Suprapubic skin (tissue), 4 donors: Measurements from ENCODE around the gene NEURL3. TPM values are rescaled to one million over a fixed set of nuclear protein-coding genes. Genes with fewer than 3 reads are reported as not detected.
"Not testable (repeated sequence)": the region's sequence is repeated elsewhere in the genome, so short reads cannot be mapped to it uniquely, and the experiment has no call there.

Source experiments
- DNase-seq, 2 donors: peaks; one replicate each; pipeline ENCODE4 v3.0.0-alpha.2; 2019; ENCODE audit warnings: low spot score in 2 of 2
- H3K27ac ChIP-seq: fragments of 200-600 bp; sonication (generic); one replicate; pipeline ENCODE4 v1.5.1; 2019
- H3K27me3 ChIP-seq: fragments of 200-600 bp; sonication (generic); one replicate; pipeline ENCODE4 v1.5.1; 2019
- H3K36me3 ChIP-seq: fragments of 200-600 bp; sonication (generic); one replicate; pipeline ENCODE4 v1.5.1; 2019
- H3K4me1 ChIP-seq: fragments of 200-600 bp; sonication (generic); one replicate; pipeline ENCODE4 v1.5.1; 2019
- H3K4me3 ChIP-seq: fragments of 200-600 bp; sonication (generic); one replicate; pipeline ENCODE4 v1.5.1; 2019; ENCODE audit warnings: mild to moderate bottlenecking
- H3K9me3 ChIP-seq: fragments of 200-600 bp; sonication (generic); one replicate; pipeline ENCODE4 v1.5.1; 2019
- CTCF ChIP-seq, 2 donors: fragments of 200-600 bp in 1 of 2; fragments of 450-650 bp in 1 of 2; sonication (generic) in 1 of 2; IDR thresholded peaks; one replicate each; pipeline ENCODE4 v1.5.1; 2016 to 2019; ENCODE audit warnings: antibody characterized with exemption in 2 of 2, mild to moderate bottlenecking in 1 of 2, moderate library complexity in 1 of 2
- EP300 ChIP-seq: sonication (generic); formaldehyde crosslinking; IDR thresholded peaks from one replicate; pipeline ENCODE4 v1.6.1; 2017; ENCODE audit warnings: antibody characterized with exemption
- POLR2A ChIP-seq, 2 donors: fragments of 450-650 bp; IDR thresholded peaks; one replicate each; pipeline ENCODE4 v1.6.1; 2017; ENCODE audit warnings: antibody characterized with exemption in 2 of 2, mild to moderate bottlenecking in 2 of 2, moderate library complexity in 2 of 2
- POLR2AphosphoS5 ChIP-seq, 3 donors: sonication (generic); formaldehyde crosslinking; IDR thresholded peaks; one replicate each; pipeline ENCODE4 v1.6.1; 2017; ENCODE audit warnings: antibody characterized with exemption in 3 of 3
- WGBS: methylation state at CpG from one replicate; pipeline ENCODE4 v1.1.5; 2018; 5-methylcytosine and 5-hydroxymethylcytosine counted together
- total RNA-seq, 4 donors: library from RNA; depleted of rRNA; stranded (reverse); fragments of >200 nt; gene quantifications; one replicate each; pipeline ENCODE4 v1.1.0, GENCODE V29; 2016

Gene NEURL3, protein sequence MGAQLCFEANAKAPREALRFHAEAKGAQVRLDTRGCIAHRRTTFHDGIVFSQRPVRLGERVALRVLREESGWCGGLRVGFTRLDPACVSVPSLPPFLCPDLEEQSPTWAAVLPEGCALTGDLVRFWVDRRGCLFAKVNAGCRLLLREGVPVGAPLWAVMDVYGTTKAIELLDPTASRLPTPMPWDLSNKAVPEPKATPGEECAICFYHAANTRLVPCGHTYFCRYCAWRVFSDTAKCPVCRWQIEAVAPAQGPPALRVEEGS
- 1 to 10 TPM in 3 of 4 donors, under 1 TPM in 1; 0.52 to 2.6 (median 1.5) TPM for total RNA-seq

DNA sequence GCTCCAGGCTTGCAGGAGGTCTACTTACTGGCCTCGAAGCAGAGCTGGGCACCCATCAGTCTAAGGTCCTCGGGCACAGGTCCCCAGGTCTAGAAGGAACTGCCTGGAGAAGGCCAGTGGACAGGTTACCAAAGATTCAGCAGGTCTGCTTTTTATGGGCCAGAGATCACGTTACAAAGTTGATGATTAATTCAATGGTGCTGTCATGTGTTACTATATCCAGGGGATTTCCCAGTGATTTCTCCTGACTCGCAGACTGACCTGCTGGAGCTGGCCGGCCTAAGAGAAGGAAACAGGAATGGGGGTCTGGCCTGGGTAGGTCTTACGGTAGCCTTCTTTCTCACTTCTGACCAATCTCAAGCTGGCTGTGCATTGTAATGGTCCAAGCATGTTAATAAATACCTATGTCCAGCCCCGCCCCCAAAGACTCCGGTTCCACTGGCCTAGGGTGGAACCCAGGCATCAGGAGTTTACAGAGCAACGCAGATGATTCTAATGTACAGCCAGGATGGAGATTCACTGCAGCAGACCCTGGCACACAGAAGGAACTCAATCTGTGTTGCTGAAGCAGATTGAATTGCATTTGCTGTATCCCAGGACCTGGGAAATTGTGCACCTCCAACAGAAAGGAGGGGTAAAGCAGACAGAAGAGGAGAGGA is at the start of gene NEURL3:
Gene NEURL3, minus strand, starts transcription at position 127 of the 659 bp plus-strand sequence. Its CDS starts 71 bp downstream, at position 56.
- WGBS = 52% methylated on average over 9 of the region's 9 CpGs
- DNase-seq = no peak

GRCh38 chr2:96554293-96555145 is 49.4 kb upstream of the NEURL3 start:
- Histone ChIP-seq H3K36me3 (peaks cover 38% of the 10 kb centered on the region), H3K27me3 (no peaks in the 10 kb centered on the region), H3K4me3 (peak overlapping the region; percentile 0), H3K27ac (no peak overlapping the region), H3K9me3 (no peaks in the 10 kb centered on the region), H3K4me1 (peaks cover 14% of the 10 kb centered on the region)
- no peak for DNase-seq
- TF ChIP-seq POLR2AphosphoS5 (IDR thresholded peaks at IDR 0.05) (no peak), CTCF (IDR thresholded peaks at IDR 0.05) (peak; percentile 63 to 92), POLR2A (IDR thresholded peaks at IDR 0.05) (no peak)
- 29% methylated on average over 27 of the region's 35 CpGs for WGBS

More for the DNA sequence above, at the start of gene NEURL3:
- Histone ChIP-seq H3K4me1 (peaks cover 36% of the 10 kb centered on the region), H3K4me3 (no peak within 1 kb of the TSS), H3K27me3 (peaks cover 18% of the 10 kb centered on the region), H3K27ac (no peak within 1 kb of the TSS), H3K9me3 (no peaks in the 10 kb centered on the region), H3K36me3 (no peaks in the 10 kb centered on the region)
- TF ChIP-seq POLR2A (IDR thresholded peaks at IDR 0.05) = no peak
- no peak for TF ChIP-seq POLR2AphosphoS5 (IDR thresholded peaks at IDR 0.05)
- no peak for TF ChIP-seq CTCF (IDR thresholded peaks at IDR 0.05)
- TF ChIP-seq EP300 = no peak

- WGBS = 40% methylated on average over 9 of the region's 9 CpGs
- H3K9me3 ChIP-seq, H3K27ac ChIP-seq, H3K27me3 ChIP-seq, DNase-seq: not testable (repeated sequence)
- Histone ChIP-seq H3K4me1 (peaks cover 14% of the 10 kb centered on the region), H3K36me3 (peaks cover 44% of the 10 kb centered on the region), H3K4me3 (peak overlapping the region; percentile 0)
Observed at GRCh38 chr2:96553957-96554292, 48.8 kb upstream of the NEURL3 start.

DNA sequence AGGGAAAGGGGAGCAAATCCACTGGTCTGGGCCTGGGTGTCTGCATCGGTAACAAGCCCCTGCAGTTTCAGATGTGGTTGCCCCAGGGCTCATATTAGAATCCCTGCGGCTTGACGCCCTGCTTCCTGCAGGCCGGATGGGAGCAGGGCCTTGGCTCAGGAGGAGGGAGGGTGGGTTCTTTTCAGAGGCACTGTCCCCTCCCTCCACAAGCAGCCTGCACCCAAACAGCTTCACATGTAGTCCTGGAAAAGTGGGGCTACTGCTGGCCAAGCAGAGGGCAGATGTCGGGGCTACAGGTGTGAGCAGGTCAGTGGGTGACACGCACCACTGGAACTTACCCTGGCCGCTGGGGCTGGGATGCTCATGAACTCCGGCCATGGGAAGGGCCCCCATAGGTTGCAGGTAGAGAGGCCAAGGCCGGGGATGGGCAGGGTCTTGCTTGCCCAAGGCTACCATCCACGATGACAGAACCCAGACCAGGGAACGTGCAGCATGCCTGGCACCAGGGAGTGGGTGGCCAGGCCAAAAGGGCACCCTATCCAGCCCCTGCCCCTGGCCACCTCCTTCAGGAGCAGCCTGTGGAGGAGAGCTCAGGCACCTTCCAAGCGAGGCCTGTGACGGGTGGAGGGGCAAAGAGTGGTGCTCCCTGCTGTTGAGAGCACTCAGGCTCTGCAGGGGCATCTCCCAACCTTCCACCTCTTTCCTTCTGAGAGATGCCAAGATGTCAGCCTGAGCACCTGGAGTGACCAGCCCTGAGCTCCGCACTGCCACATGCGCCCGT is 48.2 kb upstream of the NEURL3 start:
- 69% methylated on average over 7 of the region's 16 CpGs for WGBS
- H3K9me3 ChIP-seq = no peaks in the 10 kb centered on the region
- no peaks in the 10 kb centered on the region for H3K27me3 ChIP-seq
- peak in 1 of 2 donors; percentile 63 for DNase-seq
- peaks cover 14% of the 10 kb centered on the region for H3K4me1 ChIP-seq
- H3K4me3 ChIP-seq = no peak overlapping the region
- H3K27ac ChIP-seq = no peak overlapping the region
- peaks cover 49% of the 10 kb centered on the region for H3K36me3 ChIP-seq
- no peak for TF ChIP-seq POLR2A (IDR thresholded peaks at IDR 0.05)
- no peak for TF ChIP-seq EP300
- no peak for TF ChIP-seq CTCF (IDR thresholded peaks at IDR 0.05)
- no peak for TF ChIP-seq POLR2AphosphoS5 (IDR thresholded peaks at IDR 0.05)

- Histone ChIP-seq H3K9me3 (no peaks in the 10 kb centered on the region), H3K4me1 (peaks cover 14% of the 10 kb centered on the region), H3K36me3 (peaks cover 58% of the 10 kb centered on the region), H3K27ac (no peak overlapping the region), H3K4me3 (no peak overlapping the region), H3K27me3 (no peaks in the 10 kb centered on the region)
- no peak for DNase-seq
- TF ChIP-seq POLR2AphosphoS5 (IDR thresholded peaks at IDR 0.05) = no peak
- no peak for TF ChIP-seq POLR2A (IDR thresholded peaks at IDR 0.05)
- no peak for TF ChIP-seq CTCF (IDR thresholded peaks at IDR 0.05)
- TF ChIP-seq EP300 = no peak
- WGBS = 78% methylated on average over 14 of the region's 18 CpGs
Observed at GRCh38 chr2:96552315-96553175, 47.4 kb upstream of the NEURL3 start.
